Chondrocyte (in vitro differentiated cells): ENCODE data around the gene ADARB2. TPM values are rescaled to one million over a fixed set of nuclear protein-coding genes. Genes with fewer than 3 reads are reported as not detected.
"Not testable (repeated sequence)": the region's sequence is repeated elsewhere in the genome, so short reads cannot be mapped to it uniquely, and the experiment has no call there.

ENCODE experiments used
- DNase-seq: peaks from one replicate; pipeline ENCODE4 v3.0.0; 2021; ENCODE audit warnings: mixed read lengths, low spot score
- H3K27ac Mint-ChIP-seq: one replicate; pipeline ENCODE4 v1.8.0; 2021; ENCODE audit warnings: mild to moderate bottlenecking, moderate library complexity, mixed read lengths; ENCODE audit not compliant: unreplicated experiment
- H3K27me3 Mint-ChIP-seq: 2 replicates; pipeline ENCODE4 v1.8.0; 2021; ENCODE audit warnings: low read depth, mixed read lengths
- H3K36me3 Mint-ChIP-seq: 2 replicates; pipeline ENCODE4 v1.8.0; 2021; ENCODE audit warnings: low read depth, mixed read lengths
- H3K4me1 Mint-ChIP-seq: 2 replicates; pipeline ENCODE4 v1.8.0; 2021; ENCODE audit warnings: low read depth, mild to moderate bottlenecking, mixed read lengths
- H3K4me3 Mint-ChIP-seq: one replicate; pipeline ENCODE4 v1.8.0; 2021; ENCODE audit warnings: mild to moderate bottlenecking, moderate library complexity, mixed read lengths; ENCODE audit not compliant: unreplicated experiment
- H3K9me3 Mint-ChIP-seq: 2 replicates; pipeline ENCODE4 v1.8.0; 2021; ENCODE audit warnings: low read depth, mixed read lengths
- total RNA-seq: library from RNA; stranded (reverse); gene quantifications from 3 replicates; pipeline ENCODE4 v1.2.1, GENCODE V29; 2021
- TF ChIP-seq, protein P1 (sequence below): fragments of 200-600 bp; sonication (generic); IDR thresholded peaks from 2 replicates; pipeline ENCODE4 v1.5.0; 2021; ENCODE audit warnings: antibody characterized with exemption, mild to moderate bottlenecking, moderate library complexity

The ADARB2 gene
- total RNA-seq, 1 donor from 2014 or later, result 3.3 TPM

DNA sequence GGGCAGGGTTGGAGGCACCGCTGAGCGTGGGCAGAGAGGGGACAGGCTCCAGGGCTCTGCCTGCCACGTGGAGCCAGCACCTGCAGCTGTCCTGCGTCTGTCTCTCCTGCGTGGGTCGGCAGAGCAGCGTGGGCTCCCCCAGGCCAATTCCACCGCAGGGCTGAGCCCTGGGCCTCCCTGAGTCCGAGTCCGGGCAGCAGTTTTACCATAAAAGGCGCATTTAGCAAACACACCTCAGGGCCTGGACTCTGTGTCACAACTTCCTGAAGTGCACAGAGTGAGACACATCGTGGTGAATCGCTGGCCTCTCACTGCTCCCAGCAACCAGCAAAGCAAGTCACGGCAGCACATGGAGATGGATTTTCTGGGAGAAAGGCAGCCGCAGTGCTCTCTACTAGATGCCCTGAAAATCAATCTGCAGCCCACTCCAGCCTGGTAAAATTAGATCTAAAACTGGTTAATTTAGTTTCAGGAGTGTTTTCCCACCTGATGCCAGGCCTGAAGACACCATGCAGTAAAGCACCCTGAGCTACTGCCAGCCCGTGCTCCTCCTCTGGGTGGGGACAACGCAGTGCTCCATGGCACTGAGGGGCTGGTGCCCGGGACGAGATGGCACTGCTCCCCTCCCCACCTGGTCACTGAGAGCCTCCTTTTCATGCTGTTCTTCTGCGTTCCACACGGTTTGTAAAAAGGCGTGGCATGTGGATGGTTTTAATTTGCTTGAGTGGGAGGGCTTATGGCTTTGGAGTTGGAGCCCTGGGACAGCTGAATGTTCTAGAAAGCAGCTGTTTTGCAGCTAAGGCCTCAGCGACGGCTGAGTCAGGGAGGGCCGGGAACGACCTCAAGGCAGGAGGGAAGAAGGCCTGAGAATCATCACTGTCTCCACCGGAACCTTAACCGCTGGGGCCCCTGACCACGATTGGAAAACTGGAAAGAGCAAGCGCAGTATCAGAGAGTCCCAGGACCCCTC lies 336.9 kb downstream of the ADARB2 start:
- Mint-ChIP-seq H3K27me3 (no peaks in the 10 kb centered on the region), H3K9me3 (no peaks in the 10 kb centered on the region)

DNA sequence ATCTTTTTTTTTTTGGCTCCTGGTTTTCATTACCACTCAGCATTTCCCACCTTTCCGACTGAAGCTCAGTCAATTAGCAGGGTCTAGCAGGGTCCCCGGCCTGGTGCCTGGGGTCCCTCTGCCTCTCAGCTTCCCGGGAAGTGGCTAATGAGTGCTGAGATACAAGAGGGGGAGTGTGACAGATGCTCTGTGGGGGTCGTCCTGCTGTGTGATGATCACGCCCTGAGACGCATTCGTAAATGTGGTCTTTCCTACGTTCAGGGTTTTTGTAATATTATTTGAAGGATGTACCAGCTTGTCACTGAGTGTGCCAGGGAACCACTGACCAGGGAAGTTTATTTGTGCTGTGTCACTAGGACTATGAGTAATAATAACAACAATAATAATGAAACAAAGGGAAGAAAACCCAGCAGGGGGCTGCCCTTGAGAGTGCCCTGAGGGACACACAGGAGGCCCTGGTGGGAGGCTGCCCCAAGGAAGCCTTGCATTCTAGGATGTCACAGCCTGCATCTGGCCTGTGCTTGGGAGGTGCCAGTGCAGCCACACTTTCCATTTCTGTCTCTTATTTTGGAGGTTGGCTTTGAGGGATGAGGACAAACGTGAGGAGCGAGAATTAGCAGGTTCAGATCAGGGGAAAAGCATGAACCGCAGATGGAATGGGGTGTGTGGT lies 337.8 kb downstream of the ADARB2 start:
- DNase-seq, result peak; percentile 55
- Mint-ChIP-seq H3K27ac (no peak overlapping the region), H3K4me1 (peaks cover 22% of the 10 kb centered on the region), H3K4me3 (no peak overlapping the region), H3K9me3 (no peaks in the 10 kb centered on the region), H3K27me3 (no peaks in the 10 kb centered on the region), H3K36me3 (no peaks in the 10 kb centered on the region)
- TF ChIP-seq, protein P1, sequence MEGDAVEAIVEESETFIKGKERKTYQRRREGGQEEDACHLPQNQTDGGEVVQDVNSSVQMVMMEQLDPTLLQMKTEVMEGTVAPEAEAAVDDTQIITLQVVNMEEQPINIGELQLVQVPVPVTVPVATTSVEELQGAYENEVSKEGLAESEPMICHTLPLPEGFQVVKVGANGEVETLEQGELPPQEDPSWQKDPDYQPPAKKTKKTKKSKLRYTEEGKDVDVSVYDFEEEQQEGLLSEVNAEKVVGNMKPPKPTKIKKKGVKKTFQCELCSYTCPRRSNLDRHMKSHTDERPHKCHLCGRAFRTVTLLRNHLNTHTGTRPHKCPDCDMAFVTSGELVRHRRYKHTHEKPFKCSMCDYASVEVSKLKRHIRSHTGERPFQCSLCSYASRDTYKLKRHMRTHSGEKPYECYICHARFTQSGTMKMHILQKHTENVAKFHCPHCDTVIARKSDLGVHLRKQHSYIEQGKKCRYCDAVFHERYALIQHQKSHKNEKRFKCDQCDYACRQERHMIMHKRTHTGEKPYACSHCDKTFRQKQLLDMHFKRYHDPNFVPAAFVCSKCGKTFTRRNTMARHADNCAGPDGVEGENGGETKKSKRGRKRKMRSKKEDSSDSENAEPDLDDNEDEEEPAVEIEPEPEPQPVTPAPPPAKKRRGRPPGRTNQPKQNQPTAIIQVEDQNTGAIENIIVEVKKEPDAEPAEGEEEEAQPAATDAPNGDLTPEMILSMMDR, result no peak

More for the DNA sequence above, 336.9 kb downstream of the ADARB2 start:
- Mint-ChIP-seq H3K36me3 (no peaks in the 10 kb centered on the region), H3K4me1 (peaks cover 22% of the 10 kb centered on the region), H3K27ac (no peak overlapping the region), H3K4me3 (no peak overlapping the region)
- DNase-seq, result peak; percentile 67
- TF ChIP-seq, protein P1, result no peak

DNA sequence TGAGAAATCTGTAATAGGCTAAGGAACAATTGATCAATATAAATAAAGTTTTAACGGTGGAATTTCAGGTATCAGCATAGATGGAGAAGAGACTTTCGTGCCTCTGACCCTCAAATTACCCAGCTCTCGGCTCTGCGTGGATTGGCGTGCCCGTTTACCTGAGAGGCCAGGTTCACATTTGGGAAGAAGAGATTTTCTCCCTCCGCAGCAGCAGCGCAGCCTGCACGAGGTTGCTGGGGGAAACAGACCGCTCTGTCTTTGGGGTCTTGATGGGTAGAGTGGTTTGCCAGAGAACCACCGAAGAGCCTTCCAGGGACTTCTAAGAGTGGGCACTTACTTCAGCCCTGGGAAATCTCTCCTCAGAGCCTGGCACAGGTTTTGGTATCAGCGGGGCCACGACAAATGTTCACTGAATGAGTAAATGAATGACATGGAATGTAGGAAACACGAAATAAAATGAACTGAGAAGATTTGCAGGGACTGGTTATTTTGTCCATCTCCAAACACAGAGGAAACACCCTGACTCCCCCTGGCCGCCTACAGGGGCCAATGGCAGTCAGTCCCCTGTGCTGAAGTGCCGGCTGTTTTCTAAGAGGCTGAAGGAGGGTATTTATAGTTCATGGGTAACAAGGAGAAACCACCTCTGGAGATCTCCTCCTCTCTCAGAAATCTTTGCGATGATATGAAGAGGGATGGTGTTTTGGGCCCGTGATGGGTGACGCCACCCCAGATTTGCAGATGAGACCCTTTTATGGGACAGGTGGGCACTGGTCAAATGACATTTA lies 338.5 kb downstream of the ADARB2 start:
- TF ChIP-seq, protein P1, result no peak
- no peaks in the 10 kb centered on the region for H3K36me3 Mint-ChIP-seq
- H3K27me3 Mint-ChIP-seq, result no peaks in the 10 kb centered on the region
- DNase-seq, result peak; percentile 41
- no peak overlapping the region for H3K27ac Mint-ChIP-seq
- H3K4me1 Mint-ChIP-seq, result peaks cover 22% of the 10 kb centered on the region
- no peak overlapping the region for H3K4me3 Mint-ChIP-seq
- no peaks in the 10 kb centered on the region for H3K9me3 Mint-ChIP-seq

DNA sequence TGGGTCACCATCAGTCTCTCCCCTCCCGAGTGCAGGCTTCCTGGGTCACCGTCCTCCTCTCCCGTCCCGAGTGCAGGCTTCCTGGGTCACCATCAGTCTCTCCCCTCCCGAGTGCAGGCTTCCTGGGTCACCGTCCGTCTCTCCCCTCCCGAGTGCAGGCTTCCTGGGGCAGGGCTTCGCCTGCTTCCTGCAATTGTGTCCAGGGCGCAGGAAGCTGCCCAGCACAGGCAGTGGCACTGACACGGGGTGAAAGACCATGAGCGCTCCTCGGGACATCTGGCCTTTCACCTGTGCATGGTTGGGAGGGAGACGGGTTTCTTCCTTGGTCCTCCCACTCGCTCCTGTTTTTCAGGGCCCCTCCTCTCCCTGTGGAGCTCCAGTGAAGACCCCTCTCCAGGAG lies 339.2 kb downstream of the ADARB2 start:
- H3K27me3 Mint-ChIP-seq, H3K9me3 Mint-ChIP-seq, H3K4me3 Mint-ChIP-seq, H3K36me3 Mint-ChIP-seq, H3K27ac Mint-ChIP-seq: not testable (repeated sequence)
- peak; percentile 63 for DNase-seq
- peaks cover 22% of the 10 kb centered on the region for H3K4me1 Mint-ChIP-seq

DNA sequence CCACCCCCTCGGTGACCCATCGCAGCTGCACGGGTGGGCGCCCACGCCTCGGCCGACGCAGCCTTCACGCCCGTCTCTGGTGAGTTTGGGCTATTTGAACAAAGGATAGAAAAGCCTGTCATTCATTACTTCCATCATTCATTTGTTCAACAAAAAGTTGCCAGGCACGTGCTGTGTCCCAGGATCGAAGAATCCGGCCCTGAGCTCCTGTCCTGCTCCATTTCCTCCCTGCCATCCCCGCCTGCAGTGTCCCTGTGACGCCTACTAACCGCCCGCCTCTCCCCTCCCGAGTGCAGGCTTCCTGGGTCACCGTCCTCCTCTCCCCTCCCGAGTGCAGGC lies 341.1 kb downstream of the ADARB2 start:
- Mint-ChIP-seq H3K36me3 (no peaks in the 10 kb centered on the region), H3K27ac (no peak overlapping the region), H3K9me3 (no peaks in the 10 kb centered on the region), H3K27me3 (no peaks in the 10 kb centered on the region), H3K4me1 (peaks cover 26% of the 10 kb centered on the region), H3K4me3 (no peak overlapping the region)
- peak; percentile 68 for DNase-seq
- TF ChIP-seq, protein P1, result no peak
